HepG2 (cell line): ENCODE results near the gene TMEM39A. TPM values are rescaled to one million over a fixed set of nuclear protein-coding genes. Genes with fewer than 3 reads are reported as not detected.

Experiments
- GZF1 ChIP-seq: sonication (generic); formaldehyde crosslinking; IDR thresholded peaks from 2 replicates; pipeline ENCODE4 v1.5.1; 2020; ENCODE audit warnings: mild to moderate bottlenecking, missing genetic modification reagents
- HMG20B ChIP-seq: conservative IDR thresholded peaks from 2 replicates; pipeline ENCODE4 v1.6.1; 2016; ENCODE audit warnings: missing genetic modification reagents, missing compliant biosample characterization
- IKZF1 ChIP-seq: fragments of 450-650 bp; IDR thresholded peaks from 2 replicates; pipeline ENCODE4 v1.7.1; 2016
- KDM1A ChIP-seq: IDR thresholded peaks from 2 replicates; pipeline ENCODE4 v1.6.1; 2016; ENCODE audit warnings: missing compliant biosample characterization
- MIXL1 ChIP-seq: IDR thresholded peaks from 2 replicates; pipeline ENCODE4 v1.6.1; 2016
- NR3C1 ChIP-seq: sonication (generic); formaldehyde crosslinking; IDR thresholded peaks from 2 replicates; pipeline ENCODE4 v1.4.0; 2020; ENCODE audit warnings: missing genetic modification reagents
- POGZ ChIP-seq: sonication (generic); formaldehyde crosslinking; IDR thresholded peaks from 2 replicates; pipeline ENCODE4 v1.4.0; 2020; ENCODE audit warnings: mild to moderate bottlenecking, missing genetic modification reagents
- TCF7L2 ChIP-seq: IDR thresholded peaks from 2 replicates; pipeline ENCODE4 v1.6.1; 2011; ENCODE audit warnings: mild to moderate bottlenecking, low read depth, low read length, moderate library complexity
- WIZ ChIP-seq: sonication (generic); formaldehyde crosslinking; IDR thresholded peaks from 2 replicates; pipeline ENCODE4 v1.5.1; 2020; ENCODE audit warnings: mild to moderate bottlenecking, missing genetic modification reagents
- ZBTB8A ChIP-seq: sonication (generic); formaldehyde crosslinking; IDR thresholded peaks from 2 replicates; pipeline ENCODE4 v1.4.0; 2020; ENCODE audit warnings: mild to moderate bottlenecking, low read depth, missing genetic modification reagents, borderline replicate concordance
- ZMYM3 ChIP-seq: sonication (generic); formaldehyde crosslinking; IDR thresholded peaks from 2 replicates; pipeline ENCODE4 v1.5.1; 2020; ENCODE audit warnings: mild to moderate bottlenecking, missing genetic modification reagents
- ZNF274 ChIP-seq: sonication (generic); formaldehyde crosslinking; IDR thresholded peaks from 2 replicates; pipeline ENCODE4 v1.5.1; 2020; ENCODE audit warnings: mild to moderate bottlenecking, missing genetic modification reagents
- ZNF343 ChIP-seq: sonication (generic); formaldehyde crosslinking; IDR thresholded peaks from 2 replicates; pipeline ENCODE4 v1.4.0; 2020; ENCODE audit warnings: mild to moderate bottlenecking, missing genetic modification reagents
- ZNF468 ChIP-seq: sonication (generic); formaldehyde crosslinking; IDR thresholded peaks from 2 replicates; pipeline ENCODE4 v1.8.0; 2022; ENCODE audit warnings: mild to moderate bottlenecking, moderate library complexity, missing genetic modification reagents
- ZNF788 ChIP-seq: sonication (generic); formaldehyde crosslinking; IDR thresholded peaks from 2 replicates; pipeline ENCODE4 v1.5.0; 2020; ENCODE audit warnings: mild to moderate bottlenecking, missing genetic modification reagents, borderline replicate concordance
- ZSCAN21 ChIP-seq: sonication (generic); formaldehyde crosslinking; IDR thresholded peaks from 2 replicates; pipeline ENCODE4 v1.8.0; 2022; ENCODE audit warnings: mild to moderate bottlenecking, missing genetic modification reagents, moderate library complexity, borderline replicate concordance
- polyA plus RNA-seq, 8 experiments: library from polyadenylated mRNA; depleted of rRNA in 3 of 8; stranded (reverse) in 7 of 8; unstranded in 1 of 8; fragments of >200 nt; fragmentation: Illumina TruSeq in 4 of 8; extraction: Trizol in 4 of 8; gene quantifications; 2 replicates each; pipeline versions ENCODE4 v1.2.1 to v1.2.3, GENCODE V29; 2011 to 2016; ENCODE audit warnings: low read depth in 4 of 8, missing spikeins in 1 of 8, mixed read lengths in 1 of 8; ENCODE audit not compliant: insufficient read depth in 1 of 8
- total RNA-seq, 5 experiments: library from RNA; depleted of rRNA; stranded (reverse); fragments of >200 nt; fragmentation: Illumina TruSeq; extraction: Trizol; gene quantifications; 2 replicates each; pipeline ENCODE4 v1.2.3, GENCODE V29; 2016; ENCODE audit warnings: low read depth in 1 of 5
- TF ChIP-seq, protein P1 (sequence below): sonication (generic); formaldehyde crosslinking; IDR thresholded peaks from 2 replicates; pipeline ENCODE4 v1.8.0; 2022; ENCODE audit warnings: mild to moderate bottlenecking, missing genetic modification reagents, moderate library complexity
- TF ChIP-seq, protein P2 (sequence below): sonication (generic); formaldehyde crosslinking; IDR thresholded peaks from 2 replicates; pipeline ENCODE4 v1.4.0; 2020; ENCODE audit warnings: mild to moderate bottlenecking, low read depth, missing genetic modification reagents
- TF ChIP-seq, protein P3 (sequence below): sonication (generic); formaldehyde crosslinking; IDR thresholded peaks from 2 replicates; pipeline ENCODE4 v1.4.0; 2020; ENCODE audit warnings: mild to moderate bottlenecking, missing genetic modification reagents
- TF ChIP-seq, protein P4 (sequence below): sonication (generic); formaldehyde crosslinking; IDR thresholded peaks from 2 replicates; pipeline ENCODE4 v1.5.1; 2020; ENCODE audit warnings: missing genetic modification reagents, mild to moderate bottlenecking, borderline replicate concordance

Gene TMEM39A
- total and polyA plus RNA-seq, 2 of the 13 experiments (the other 11 are each of a cell fraction or from before 2014, with no cell fraction given): 55.8 to 64.9 TPM

DNA sequence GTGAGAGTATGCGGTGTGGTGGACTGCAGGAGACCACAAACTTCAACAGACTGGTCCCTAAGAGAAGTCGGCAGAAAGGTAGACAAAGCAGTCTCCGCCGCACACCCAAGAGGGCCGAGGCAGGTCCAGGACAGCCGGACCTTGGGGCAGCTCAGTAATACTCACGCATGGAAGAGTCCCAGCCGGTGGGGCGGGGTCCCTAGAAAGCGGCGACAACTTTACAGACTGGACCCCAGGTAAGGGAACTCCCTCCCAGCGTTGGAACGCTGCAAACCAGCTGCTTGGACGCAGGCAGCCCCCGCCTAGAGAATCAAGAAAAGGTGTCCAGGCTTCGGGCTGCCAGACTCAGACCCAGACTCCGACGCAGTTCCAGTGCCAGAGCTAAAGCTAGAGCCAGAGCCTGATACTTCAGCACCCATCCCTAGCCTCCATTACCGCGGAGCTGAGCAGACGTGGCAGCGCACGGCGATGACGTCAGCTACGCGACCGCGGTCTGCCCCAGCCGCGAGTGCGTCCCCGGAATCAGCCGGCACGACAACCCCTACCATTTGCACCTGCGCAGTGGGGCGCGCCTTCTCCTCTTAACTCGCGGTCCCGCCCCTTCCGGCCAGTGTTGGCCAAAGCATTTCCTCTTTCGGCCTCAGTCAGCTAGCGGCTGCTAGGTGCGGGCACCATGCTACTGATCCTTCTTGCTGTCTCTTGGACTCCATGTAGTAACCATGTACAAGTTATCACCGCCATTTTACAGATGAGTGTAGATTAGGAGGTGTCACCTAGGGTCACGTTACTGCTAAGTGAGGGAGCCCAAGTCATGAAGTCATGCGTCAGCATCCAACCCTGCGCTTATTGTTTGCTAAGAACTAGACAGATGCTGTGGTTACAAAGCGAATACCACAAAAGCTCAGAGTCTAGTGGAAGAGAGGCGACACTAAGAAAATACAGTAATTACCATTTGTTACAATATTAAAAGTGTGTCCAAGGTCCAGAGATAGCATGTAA is at the start of gene TMEM39A (continued):
- TF ChIP-seq, protein P1, sequence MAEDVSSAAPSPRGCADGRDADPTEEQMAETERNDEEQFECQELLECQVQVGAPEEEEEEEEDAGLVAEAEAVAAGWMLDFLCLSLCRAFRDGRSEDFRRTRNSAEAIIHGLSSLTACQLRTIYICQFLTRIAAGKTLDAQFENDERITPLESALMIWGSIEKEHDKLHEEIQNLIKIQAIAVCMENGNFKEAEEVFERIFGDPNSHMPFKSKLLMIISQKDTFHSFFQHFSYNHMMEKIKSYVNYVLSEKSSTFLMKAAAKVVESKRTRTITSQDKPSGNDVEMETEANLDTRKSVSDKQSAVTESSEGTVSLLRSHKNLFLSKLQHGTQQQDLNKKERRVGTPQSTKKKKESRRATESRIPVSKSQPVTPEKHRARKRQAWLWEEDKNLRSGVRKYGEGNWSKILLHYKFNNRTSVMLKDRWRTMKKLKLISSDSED (CRISPR knock-in tag): no peak
- TF ChIP-seq NR3C1 (CRISPR knock-in tag): no peak
- TF ChIP-seq ZMYM3 (CRISPR knock-in tag): no peak
- TF ChIP-seq MIXL1 (CRISPR knock-in tag): peak; percentile 63
- no peak; the same call in 1 of the 2 replicates for TF ChIP-seq HMG20B (CRISPR knock-in tag)
- no peak for TF ChIP-seq ZNF343
- TF ChIP-seq, protein P2, sequence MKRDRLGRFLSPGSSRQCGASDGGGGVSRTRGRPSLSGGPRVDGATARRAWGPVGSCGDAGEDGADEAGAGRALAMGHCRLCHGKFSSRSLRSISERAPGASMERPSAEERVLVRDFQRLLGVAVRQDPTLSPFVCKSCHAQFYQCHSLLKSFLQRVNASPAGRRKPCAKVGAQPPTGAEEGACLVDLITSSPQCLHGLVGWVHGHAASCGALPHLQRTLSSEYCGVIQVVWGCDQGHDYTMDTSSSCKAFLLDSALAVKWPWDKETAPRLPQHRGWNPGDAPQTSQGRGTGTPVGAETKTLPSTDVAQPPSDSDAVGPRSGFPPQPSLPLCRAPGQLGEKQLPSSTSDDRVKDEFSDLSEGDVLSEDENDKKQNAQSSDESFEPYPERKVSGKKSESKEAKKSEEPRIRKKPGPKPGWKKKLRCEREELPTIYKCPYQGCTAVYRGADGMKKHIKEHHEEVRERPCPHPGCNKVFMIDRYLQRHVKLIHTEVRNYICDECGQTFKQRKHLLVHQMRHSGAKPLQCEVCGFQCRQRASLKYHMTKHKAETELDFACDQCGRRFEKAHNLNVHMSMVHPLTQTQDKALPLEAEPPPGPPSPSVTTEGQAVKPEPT (CRISPR knock-in tag): no peak
- TF ChIP-seq ZNF788: peak; percentile 94; the same call in 1 of the 2 replicates
- TF ChIP-seq WIZ (CRISPR knock-in tag): 0 out of 2 replicates have a peak, but pooled peaks have one; percentile 74
- peak; percentile 97 for TF ChIP-seq POGZ (CRISPR knock-in tag)
- no peak for TF ChIP-seq TCF7L2
- no peak for TF ChIP-seq IKZF1
- TF ChIP-seq, protein P3, sequence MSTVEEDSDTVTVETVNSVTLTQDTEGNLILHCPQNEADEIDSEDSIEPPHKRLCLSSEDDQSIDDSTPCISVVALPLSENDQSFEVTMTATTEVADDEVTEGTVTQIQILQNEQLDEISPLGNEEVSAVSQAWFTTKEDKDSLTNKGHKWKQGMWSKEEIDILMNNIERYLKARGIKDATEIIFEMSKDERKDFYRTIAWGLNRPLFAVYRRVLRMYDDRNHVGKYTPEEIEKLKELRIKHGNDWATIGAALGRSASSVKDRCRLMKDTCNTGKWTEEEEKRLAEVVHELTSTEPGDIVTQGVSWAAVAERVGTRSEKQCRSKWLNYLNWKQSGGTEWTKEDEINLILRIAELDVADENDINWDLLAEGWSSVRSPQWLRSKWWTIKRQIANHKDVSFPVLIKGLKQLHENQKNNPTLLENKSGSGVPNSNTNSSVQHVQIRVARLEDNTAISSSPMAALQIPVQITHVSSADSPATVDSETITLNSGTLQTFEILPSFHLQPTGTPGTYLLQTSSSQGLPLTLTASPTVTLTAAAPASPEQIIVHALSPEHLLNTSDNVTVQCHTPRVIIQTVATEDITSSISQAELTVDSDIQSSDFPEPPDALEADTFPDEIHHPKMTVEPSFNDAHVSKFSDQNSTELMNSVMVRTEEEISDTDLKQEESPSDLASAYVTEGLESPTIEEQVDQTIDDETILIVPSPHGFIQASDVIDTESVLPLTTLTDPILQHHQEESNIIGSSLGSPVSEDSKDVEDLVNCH (CRISPR knock-in tag): no peak
- TF ChIP-seq, protein P4, sequence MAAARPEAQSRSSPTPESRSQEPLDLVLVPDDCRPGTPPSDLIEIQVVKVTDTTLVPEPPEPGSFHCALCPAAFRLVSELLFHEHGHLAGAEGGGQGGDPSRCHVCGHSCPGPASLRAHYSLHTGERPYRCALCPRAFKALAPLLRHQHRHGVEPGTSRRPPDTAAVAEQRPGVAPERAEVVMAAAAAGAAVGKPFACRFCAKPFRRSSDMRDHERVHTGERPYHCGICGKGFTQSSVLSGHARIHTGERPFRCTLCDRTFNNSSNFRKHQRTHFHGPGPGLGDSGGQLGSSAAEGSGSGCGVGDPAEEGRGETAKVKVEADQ (CRISPR knock-in tag): no peak
- peak; percentile 76; the same call in 1 of the 2 replicates for TF ChIP-seq ZSCAN21 (CRISPR knock-in tag)
- TF ChIP-seq GZF1 (CRISPR knock-in tag): no peak
- no peak for TF ChIP-seq KDM1A
- TF ChIP-seq ZNF274 (CRISPR knock-in tag): no peak; the same call in 1 of the 2 replicates
- TF ChIP-seq ZNF468: 0 out of 2 replicates have a peak, but pooled peaks have one; percentile 44
- no peak for TF ChIP-seq ZBTB8A (CRISPR knock-in tag)
